ENCODE data around the gene ARHGAP30.

DNA sequence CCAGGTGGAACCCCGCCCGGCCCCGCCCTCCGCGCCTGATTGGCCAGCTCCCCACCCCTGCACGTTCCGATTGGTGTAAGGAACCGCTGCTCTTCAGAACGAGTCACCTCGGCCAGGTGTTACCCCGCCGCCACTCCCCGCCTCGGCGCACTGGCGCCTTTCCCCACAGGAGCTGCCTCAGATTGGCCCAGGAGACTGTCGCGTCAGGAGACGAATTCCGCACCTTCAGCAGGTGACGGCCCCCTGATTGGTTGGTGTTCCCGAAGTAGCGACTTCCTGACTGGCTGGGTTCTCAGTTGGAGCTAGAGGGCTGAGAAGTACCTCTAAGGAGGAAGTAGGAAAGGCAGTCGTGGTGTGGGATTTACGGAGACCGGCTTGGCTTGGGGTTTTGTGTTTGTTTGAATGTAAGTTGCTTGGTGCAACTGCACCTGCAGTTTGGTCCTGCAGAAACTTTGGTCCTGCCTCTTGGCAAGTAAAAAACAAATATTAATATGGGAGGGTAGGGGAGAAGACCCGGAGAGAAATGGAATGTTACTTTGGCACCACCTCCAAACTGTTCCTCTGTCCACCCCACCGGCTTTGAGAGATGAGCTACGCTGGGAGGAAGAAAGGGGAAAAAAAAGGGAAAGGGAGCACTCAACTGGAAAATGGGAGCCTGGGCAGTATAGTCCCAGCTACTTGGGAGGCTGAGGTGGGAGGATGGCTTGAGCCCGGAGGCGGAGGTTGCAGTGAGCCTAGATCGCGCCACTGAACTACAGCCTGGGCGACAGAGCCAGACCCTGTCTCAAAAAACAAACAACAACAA lies 48.3 kb downstream of the ARHGAP30 start:
- TF ChIP-seq CTCF (IDR thresholded peaks at IDR 0.05) (no peak), POLR2A (IDR thresholded peaks at IDR 0.05) (peak in 1 of 2 donors; percentile 25), POLR2AphosphoS5 (IDR thresholded peaks at IDR 0.05; ENCODE audit: insufficient read depth in 1 of 2, low read depth in 1 of 2) (peak; percentile 18 to 41)

Data from vagina (tissue), 2 donors.